OCI-LY1 (cell line): ENCODE measurements around the gene RELA.

Source experiments
- H2AFZ ChIP-seq: fragments of 200-600 bp; sonication (generic), shearing (Covaris generic); 2 replicates; pipeline ENCODE4 v1.6.0; 2014; ENCODE audit warnings: antibody characterized with exemption, mild to moderate bottlenecking, low read length
- H3F3A ChIP-seq: fragments of 200-600 bp; sonication (generic), shearing (Covaris generic); 2 replicates; pipeline ENCODE4 v1.6.0; 2014; ENCODE audit warnings: mild to moderate bottlenecking, antibody characterized with exemption, low read length, moderate library complexity; ENCODE audit not compliant: insufficient read depth
- H3K27ac ChIP-seq: fragments of 200-600 bp; sonication (generic); 2 replicates; pipeline ENCODE4 v1.5.1; 2014; ENCODE audit warnings: low read length, mixed run types, mild to moderate bottlenecking, low read depth; ENCODE audit not compliant: poor library complexity, severe bottlenecking
- H3K27me3 ChIP-seq: fragments of 200-600 bp; sonication (generic); 2 replicates; pipeline ENCODE4 v1.6.0; 2014; ENCODE audit warnings: antibody characterized with exemption, mild to moderate bottlenecking, low read length, moderate library complexity; ENCODE audit not compliant: insufficient read depth
- H3K36me3 ChIP-seq: fragments of 200-600 bp; sonication (generic); 2 replicates; pipeline ENCODE4 v1.6.1; 2014; ENCODE audit warnings: mild to moderate bottlenecking, antibody characterized with exemption, low read length, moderate library complexity, mixed read lengths; ENCODE audit not compliant: insufficient read depth
- H3K4me1 ChIP-seq: fragments of 200-600 bp; sonication (generic); 2 replicates; pipeline ENCODE4 v1.5.1; 2014; ENCODE audit warnings: mild to moderate bottlenecking, low read length, moderate library complexity; ENCODE audit not compliant: insufficient read depth, severe bottlenecking
- H3K4me2 ChIP-seq: fragments of 200-600 bp; sonication (generic), shearing (Covaris generic); 2 replicates; pipeline ENCODE4 v1.6.1; 2014; ENCODE audit warnings: low read length
- H3K4me3 ChIP-seq: fragments of 200-600 bp; sonication (generic); 2 replicates; pipeline ENCODE4 v1.5.1; 2014; ENCODE audit warnings: low read length, low read depth, mild to moderate bottlenecking, mixed read lengths; ENCODE audit not compliant: poor library complexity, severe bottlenecking
- H3K79me2 ChIP-seq: fragments of 200-600 bp; shearing (Covaris generic); 2 replicates; pipeline ENCODE4 v1.6.1; 2016; ENCODE audit warnings: mixed run types, low read length, mixed read lengths; ENCODE audit not compliant: insufficient read depth
- H3K9ac ChIP-seq: fragments of 200-600 bp; sonication (generic), shearing (Covaris generic); 2 replicates; pipeline ENCODE4 v1.6.1; 2014; ENCODE audit warnings: mild to moderate bottlenecking, low read length, mixed read lengths
- H3K9me2 ChIP-seq: fragments of 200-600 bp; sonication (generic), shearing (Covaris generic); 2 replicates; pipeline ENCODE4 v1.6.1; 2014; ENCODE audit warnings: low read depth, mild to moderate bottlenecking, low read length, mixed read lengths
- H3K9me3 ChIP-seq: fragments of 200-600 bp; shearing (Covaris generic); 2 replicates; pipeline ENCODE4 v1.6.1; 2014; ENCODE audit warnings: low read length, mixed read lengths
- H4K20me1 ChIP-seq: fragments of 200-600 bp; sonication (generic), shearing (Covaris generic); 2 replicates; pipeline ENCODE4 v1.6.0; 2016; ENCODE audit warnings: mild to moderate bottlenecking, low read length; ENCODE audit not compliant: insufficient read depth
- EZH2 ChIP-seq: fragments of 200-600 bp; sonication (generic), shearing (Covaris generic); IDR thresholded peaks from 2 replicates; pipeline ENCODE4 v1.8.0; 2017; ENCODE audit warnings: borderline replicate concordance, mixed run types, mild to moderate bottlenecking, antibody characterized with exemption, low read length, moderate library complexity, mixed read lengths
- TF ChIP-seq, protein P1 (sequence below): fragments of 200-600 bp; sonication (generic), shearing (Covaris generic); IDR thresholded peaks from 2 replicates; pipeline ENCODE4 v1.5.1; 2017; ENCODE audit warnings: mild to moderate bottlenecking, antibody characterized with exemption, low read length, moderate library complexity, mixed read lengths

The RELA gene

DNA sequence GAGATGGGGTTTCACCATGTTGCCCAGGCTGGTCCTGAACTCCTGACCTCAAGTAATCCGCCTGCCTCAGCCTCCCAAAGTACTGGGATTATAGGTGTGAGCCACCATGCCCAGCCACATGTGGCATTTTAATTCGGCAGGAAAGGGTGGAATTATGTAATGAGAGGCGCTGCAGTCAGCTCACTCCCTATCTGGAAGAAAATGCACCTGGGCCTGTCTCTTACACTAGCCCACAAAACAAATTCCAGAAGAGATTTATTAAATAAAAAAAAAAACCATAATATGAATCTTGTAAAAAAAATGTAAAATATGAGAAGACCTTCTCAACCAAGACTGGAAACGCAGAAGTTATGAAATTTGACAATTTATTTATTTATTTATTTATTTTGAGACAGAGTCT, 41.1 kb upstream of the RELA start:
- no peak overlapping the region for H3K4me2 ChIP-seq
- no peak overlapping the region for H2AFZ ChIP-seq
- H3K4me1 ChIP-seq: peaks cover 4% of the 10 kb centered on the region
- TF ChIP-seq EZH2: no peak
- TF ChIP-seq, protein P1, sequence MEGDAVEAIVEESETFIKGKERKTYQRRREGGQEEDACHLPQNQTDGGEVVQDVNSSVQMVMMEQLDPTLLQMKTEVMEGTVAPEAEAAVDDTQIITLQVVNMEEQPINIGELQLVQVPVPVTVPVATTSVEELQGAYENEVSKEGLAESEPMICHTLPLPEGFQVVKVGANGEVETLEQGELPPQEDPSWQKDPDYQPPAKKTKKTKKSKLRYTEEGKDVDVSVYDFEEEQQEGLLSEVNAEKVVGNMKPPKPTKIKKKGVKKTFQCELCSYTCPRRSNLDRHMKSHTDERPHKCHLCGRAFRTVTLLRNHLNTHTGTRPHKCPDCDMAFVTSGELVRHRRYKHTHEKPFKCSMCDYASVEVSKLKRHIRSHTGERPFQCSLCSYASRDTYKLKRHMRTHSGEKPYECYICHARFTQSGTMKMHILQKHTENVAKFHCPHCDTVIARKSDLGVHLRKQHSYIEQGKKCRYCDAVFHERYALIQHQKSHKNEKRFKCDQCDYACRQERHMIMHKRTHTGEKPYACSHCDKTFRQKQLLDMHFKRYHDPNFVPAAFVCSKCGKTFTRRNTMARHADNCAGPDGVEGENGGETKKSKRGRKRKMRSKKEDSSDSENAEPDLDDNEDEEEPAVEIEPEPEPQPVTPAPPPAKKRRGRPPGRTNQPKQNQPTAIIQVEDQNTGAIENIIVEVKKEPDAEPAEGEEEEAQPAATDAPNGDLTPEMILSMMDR: no peak
- H3F3A ChIP-seq: no peaks in the 10 kb centered on the region
- H3K27me3 ChIP-seq: peaks cover 7% of the 10 kb centered on the region; the same call in 1 of the 2 replicates
- no peak overlapping the region for H3K9ac ChIP-seq
- H3K9me3 ChIP-seq: no peaks in the 10 kb centered on the region; the same call in 1 of the 2 replicates
- no peak overlapping the region for H3K4me3 ChIP-seq
- no peaks in the 10 kb centered on the region for H4K20me1 ChIP-seq
- H3K79me2 ChIP-seq: no peaks in the 10 kb centered on the region
- no peaks in the 10 kb centered on the region for H3K9me2 ChIP-seq
- H3K27ac ChIP-seq: no peak overlapping the region
- no peaks in the 10 kb centered on the region; the same call in 1 of the 2 replicates for H3K36me3 ChIP-seq

DNA sequence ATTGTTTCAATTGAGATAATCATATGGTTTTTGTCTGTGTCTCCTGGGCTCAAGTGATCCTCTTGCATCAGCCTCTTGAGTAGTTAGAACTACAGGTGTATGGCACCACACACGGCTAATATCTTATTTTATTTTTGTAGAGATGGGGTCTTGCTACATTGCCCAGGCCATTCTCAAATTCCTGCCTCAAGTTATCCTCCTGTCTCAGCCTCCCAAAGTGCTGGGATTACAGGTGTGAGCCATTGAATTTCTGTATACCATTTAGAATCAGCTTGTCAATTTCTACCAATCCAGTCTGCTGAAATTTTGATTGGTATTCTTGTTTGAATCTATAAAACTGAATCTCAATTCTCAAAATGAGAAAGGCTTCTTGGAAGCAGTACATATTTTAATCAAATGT, 39.0 kb upstream of the RELA start:
- H2AFZ ChIP-seq: no peak overlapping the region

DNA sequence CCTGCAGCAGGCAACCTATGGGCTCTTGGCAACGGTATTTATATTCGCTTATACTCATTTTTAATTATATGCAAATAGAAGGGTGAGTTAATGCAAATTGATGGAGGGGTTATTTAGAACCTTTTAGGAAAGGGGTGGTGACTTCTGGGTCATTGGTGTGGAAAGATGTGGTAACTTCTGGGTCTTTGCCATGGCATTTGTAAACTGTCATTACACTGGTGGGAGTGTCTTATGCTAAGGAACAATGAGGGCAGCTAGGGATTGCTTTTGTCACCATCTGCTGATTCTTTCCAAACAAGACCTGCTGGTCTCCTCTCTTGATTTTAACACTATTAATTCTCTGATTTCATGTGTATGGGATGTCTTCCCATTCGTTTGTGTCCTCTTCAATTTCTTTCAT, 37.7 kb upstream of the RELA start:
- Histone ChIP-seq H2AFZ (no peak overlapping the region), H3K79me2 (no peaks in the 10 kb centered on the region), H4K20me1 (no peaks in the 10 kb centered on the region), H3K9me2 (no peaks in the 10 kb centered on the region), H3K27ac (no peak overlapping the region), H3K9ac (no peak overlapping the region), H3K4me3 (no peak overlapping the region), H3K4me2 (no peak overlapping the region), H3K4me1 (peaks cover 9% of the 10 kb centered on the region), H3F3A (no peaks in the 10 kb centered on the region), H3K36me3 (no peaks in the 10 kb centered on the region; the same call in 1 of the 2 replicates), H3K27me3 (peaks cover 7% of the 10 kb centered on the region; the same call in 1 of the 2 replicates), H3K9me3 (no peaks in the 10 kb centered on the region; the same call in 1 of the 2 replicates)
- no peak for TF ChIP-seq EZH2
- TF ChIP-seq, protein P1: no peak

More for the DNA sequence above, 39.0 kb upstream of the RELA start:
- H3K79me2 ChIP-seq: no peaks in the 10 kb centered on the region
- H4K20me1 ChIP-seq: no peaks in the 10 kb centered on the region
- no peak overlapping the region for H3K4me2 ChIP-seq
- H3K36me3 ChIP-seq: no peaks in the 10 kb centered on the region; the same call in 1 of the 2 replicates
- no peak overlapping the region for H3K9ac ChIP-seq
- H3K27ac ChIP-seq: no peak overlapping the region
- no peaks in the 10 kb centered on the region for H3F3A ChIP-seq
- peaks cover 4% of the 10 kb centered on the region for H3K4me1 ChIP-seq
- H3K4me3 ChIP-seq: no peak overlapping the region
- H3K9me3 ChIP-seq: no peaks in the 10 kb centered on the region; the same call in 1 of the 2 replicates
- TF ChIP-seq, protein P1: no peak
- TF ChIP-seq EZH2: no peak
- H3K27me3 ChIP-seq: peaks cover 7% of the 10 kb centered on the region; the same call in 1 of the 2 replicates
- no peaks in the 10 kb centered on the region for H3K9me2 ChIP-seq
